Smooth muscle cell (in vitro differentiated cells): ENCODE measurements around the gene GTF2IRD1. TPM values are rescaled to one million over a fixed set of nuclear protein-coding genes. Genes with fewer than 3 reads are reported as not detected.
A peak's percentile ranks its signal among the peaks of the same experiment; 100 is the strongest.

ENCODE experiments used
- DNase-seq: peaks from one replicate; lab custom pipeline; 2025; ENCODE audit not compliant: unreplicated experiment; lab: John Stamatoyannopoulos, UW
- H2AFZ ChIP-seq: fragments of 200-600 bp; sonication (generic); 2 replicates; pipeline ENCODE4 v1.6.0; 2016; ENCODE audit warnings: antibody characterized with exemption, low read depth, mild to moderate bottlenecking
- H3F3A ChIP-seq: fragments of 200-600 bp; sonication (generic); 2 replicates; pipeline ENCODE4 v1.6.0; 2017; ENCODE audit warnings: antibody characterized with exemption, low read depth
- H3K27ac ChIP-seq: fragments of 200-600 bp; sonication (generic); 2 replicates; pipeline ENCODE4 v1.5.1; 2016; ENCODE audit warnings: low read depth, mild to moderate bottlenecking
- H3K27me3 ChIP-seq: fragments of 200-600 bp; sonication (generic); 2 replicates; pipeline ENCODE4 v1.6.1; 2016; ENCODE audit warnings: low read depth, mild to moderate bottlenecking
- H3K36me3 ChIP-seq: fragments of 200-600 bp; sonication (generic); 2 replicates; pipeline ENCODE4 v1.5.1; 2016; ENCODE audit warnings: low read depth
- H3K4me1 ChIP-seq: fragments of 200-600 bp; sonication (generic); 2 replicates; pipeline ENCODE4 v1.5.1; 2016; ENCODE audit warnings: low read depth
- H3K4me2 ChIP-seq: fragments of 200-600 bp; sonication (generic); 2 replicates; pipeline ENCODE4 v1.6.0; 2016; ENCODE audit warnings: mild to moderate bottlenecking
- H3K4me3 ChIP-seq: fragments of 200-600 bp; sonication (generic); 2 replicates; pipeline ENCODE4 v1.5.1; 2016; ENCODE audit warnings: mild to moderate bottlenecking
- H3K79me2 ChIP-seq: fragments of 200-600 bp; sonication (generic); 2 replicates; pipeline ENCODE4 v1.6.0; 2016; ENCODE audit warnings: low read depth, mild to moderate bottlenecking
- H3K9ac ChIP-seq: fragments of 200-600 bp; sonication (generic); 2 replicates; pipeline ENCODE4 v1.6.0; 2016; ENCODE audit warnings: low read depth
- H3K9me3 ChIP-seq: fragments of 200-600 bp; sonication (generic); replicated peaks from 2 replicates; pipeline ENCODE4 v1.5.1; 2016; ENCODE audit warnings: low read depth
- H4K20me1 ChIP-seq: fragments of 200-600 bp; sonication (generic); 2 replicates; pipeline ENCODE4 v1.6.0; 2016; ENCODE audit warnings: low read depth
- WGBS: methylation state at CpG from one replicate; pipeline ENCODE4 v1.1.7; 2016; ENCODE audit warnings: low lambda C conversion rate; 5-methylcytosine and 5-hydroxymethylcytosine counted together
- polyA plus RNA-seq: library from polyadenylated mRNA; unstranded; fragments of >200 nt; fragmentation: Nextera tagmentation; extraction: Ambion mirVana; gene quantifications from 2 replicates; pipeline ENCODE4 v1.2.1, GENCODE V29; 2016
- total RNA-seq: library from RNA; depleted of rRNA; stranded (reverse); fragments of >200 nt; gene quantifications from 2 replicates; pipeline ENCODE4 v1.2.3, GENCODE V29; 2014
- TF ChIP-seq, protein P1 (sequence below): fragments of 200-600 bp; sonication (generic); IDR thresholded peaks from 2 replicates; pipeline ENCODE4 v1.5.1; 2017; ENCODE audit warnings: borderline replicate concordance, mild to moderate bottlenecking, antibody characterized with exemption; ENCODE audit not compliant: insufficient read depth, poor library complexity, severe bottlenecking

The GTF2IRD1 gene
- total and polyA plus RNA-seq, 2 experiments from 2014 or later, result 20.0 to 41.5 TPM

DNA sequence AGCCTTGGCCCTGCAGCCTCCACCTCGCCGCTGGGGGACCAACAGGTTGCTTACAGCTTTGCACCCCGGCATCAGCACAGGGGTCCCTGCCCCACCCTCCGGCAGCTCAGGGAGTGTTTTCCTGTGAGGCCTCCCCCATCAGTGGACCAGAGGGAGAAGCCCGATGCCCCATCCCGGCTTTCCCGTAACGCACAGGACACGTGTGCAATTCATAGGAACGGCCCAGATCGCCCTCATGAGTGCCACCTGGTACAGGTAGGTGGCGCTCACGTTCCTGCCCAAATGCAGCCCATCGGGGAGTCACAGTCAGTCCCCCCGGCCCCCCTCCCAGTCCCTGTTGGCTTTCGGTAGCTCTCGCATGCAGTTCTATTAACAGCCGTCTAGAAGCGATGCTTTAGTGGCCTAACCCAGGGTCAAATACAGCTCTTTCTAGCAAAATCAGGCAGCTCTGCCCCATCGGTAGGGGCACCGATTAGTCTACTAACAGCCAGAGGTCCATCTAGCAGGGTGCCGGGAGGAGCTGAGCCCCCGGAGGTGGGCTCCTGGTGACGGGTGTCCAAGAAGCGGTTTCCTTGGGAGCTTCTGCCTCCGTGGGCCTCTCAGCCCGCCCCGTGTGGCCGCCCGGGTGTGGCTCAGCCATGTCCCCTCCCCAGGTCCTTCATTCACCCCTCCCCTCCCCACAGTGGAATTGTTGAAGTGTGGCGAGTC lies 48.4 kb upstream of the GTF2IRD1 start:
- DNase-seq, result no peak
- 72% methylated on average over 31 of the region's 31 CpGs for WGBS

GRCh38 chr7:74405899-74406512 lies 47.7 kb upstream of the GTF2IRD1 start:
- no peaks in the 10 kb centered on the region for H3K36me3 ChIP-seq

More for the DNA sequence above, 48.4 kb upstream of the GTF2IRD1 start:
- H3K4me1 ChIP-seq, result no peaks in the 10 kb centered on the region
- H3K9me3 ChIP-seq, result no peaks in the 10 kb centered on the region
- H3K4me3 ChIP-seq, result no peak overlapping the region
- H3K27me3 ChIP-seq, result no peaks in the 10 kb centered on the region
- peaks cover 5% of the 10 kb centered on the region for H4K20me1 ChIP-seq
- TF ChIP-seq, protein P1, sequence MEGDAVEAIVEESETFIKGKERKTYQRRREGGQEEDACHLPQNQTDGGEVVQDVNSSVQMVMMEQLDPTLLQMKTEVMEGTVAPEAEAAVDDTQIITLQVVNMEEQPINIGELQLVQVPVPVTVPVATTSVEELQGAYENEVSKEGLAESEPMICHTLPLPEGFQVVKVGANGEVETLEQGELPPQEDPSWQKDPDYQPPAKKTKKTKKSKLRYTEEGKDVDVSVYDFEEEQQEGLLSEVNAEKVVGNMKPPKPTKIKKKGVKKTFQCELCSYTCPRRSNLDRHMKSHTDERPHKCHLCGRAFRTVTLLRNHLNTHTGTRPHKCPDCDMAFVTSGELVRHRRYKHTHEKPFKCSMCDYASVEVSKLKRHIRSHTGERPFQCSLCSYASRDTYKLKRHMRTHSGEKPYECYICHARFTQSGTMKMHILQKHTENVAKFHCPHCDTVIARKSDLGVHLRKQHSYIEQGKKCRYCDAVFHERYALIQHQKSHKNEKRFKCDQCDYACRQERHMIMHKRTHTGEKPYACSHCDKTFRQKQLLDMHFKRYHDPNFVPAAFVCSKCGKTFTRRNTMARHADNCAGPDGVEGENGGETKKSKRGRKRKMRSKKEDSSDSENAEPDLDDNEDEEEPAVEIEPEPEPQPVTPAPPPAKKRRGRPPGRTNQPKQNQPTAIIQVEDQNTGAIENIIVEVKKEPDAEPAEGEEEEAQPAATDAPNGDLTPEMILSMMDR, result peak; percentile 27
- H3F3A ChIP-seq, result no peaks in the 10 kb centered on the region
- no peaks in the 10 kb centered on the region for H3K36me3 ChIP-seq
- no peak overlapping the region for H2AFZ ChIP-seq
- H3K4me2 ChIP-seq, result no peak overlapping the region
- no peak overlapping the region for H3K27ac ChIP-seq
- H3K9ac ChIP-seq, result no peak overlapping the region
- H3K79me2 ChIP-seq, result no peaks in the 10 kb centered on the region

GRCh38 chr7:74407958-74408357 lies 45.7 kb upstream of the GTF2IRD1 start:
- 75% methylated on average over 4 of the region's 4 CpGs for WGBS
- TF ChIP-seq, protein P1, result no peak
- H3K36me3 ChIP-seq, result no peaks in the 10 kb centered on the region
- H3K9ac ChIP-seq, result no peak overlapping the region
- no peak overlapping the region for H3K4me3 ChIP-seq
- no peaks in the 10 kb centered on the region for H3K4me1 ChIP-seq
- H3K27ac ChIP-seq, result no peak overlapping the region
- H3K9me3 ChIP-seq, result no peaks in the 10 kb centered on the region
- H4K20me1 ChIP-seq, result no peaks in the 10 kb centered on the region
- no peaks in the 10 kb centered on the region for H3F3A ChIP-seq
- no peaks in the 10 kb centered on the region for H3K79me2 ChIP-seq
- H3K27me3 ChIP-seq, result no peaks in the 10 kb centered on the region
- no peak for DNase-seq
- H2AFZ ChIP-seq, result no peak overlapping the region
- no peak overlapping the region for H3K4me2 ChIP-seq

More at GRCh38 chr7:74405899-74406512, 47.7 kb upstream of the GTF2IRD1 start:
- Histone ChIP-seq H3K27ac (no peak overlapping the region), H3F3A (no peaks in the 10 kb centered on the region), H2AFZ (no peak overlapping the region), H3K4me2 (no peak overlapping the region), H3K27me3 (no peaks in the 10 kb centered on the region), H3K9ac (no peak overlapping the region), H3K4me1 (no peaks in the 10 kb centered on the region), H3K9me3 (no peaks in the 10 kb centered on the region), H3K79me2 (no peaks in the 10 kb centered on the region), H3K4me3 (no peak overlapping the region), H4K20me1 (peaks cover 5% of the 10 kb centered on the region)
- TF ChIP-seq, protein P1, result no peak
- no peak for DNase-seq
- 94% methylated on average over 20 of the region's 20 CpGs for WGBS
